ENCODE data around the gene SBF2. TPM values are rescaled to one million over a fixed set of nuclear protein-coding genes. Genes with fewer than 3 reads are reported as not detected.

SBF2 gene
- total RNA-seq, 1 donor from 2014 or later: 44.9 TPM

DNA sequence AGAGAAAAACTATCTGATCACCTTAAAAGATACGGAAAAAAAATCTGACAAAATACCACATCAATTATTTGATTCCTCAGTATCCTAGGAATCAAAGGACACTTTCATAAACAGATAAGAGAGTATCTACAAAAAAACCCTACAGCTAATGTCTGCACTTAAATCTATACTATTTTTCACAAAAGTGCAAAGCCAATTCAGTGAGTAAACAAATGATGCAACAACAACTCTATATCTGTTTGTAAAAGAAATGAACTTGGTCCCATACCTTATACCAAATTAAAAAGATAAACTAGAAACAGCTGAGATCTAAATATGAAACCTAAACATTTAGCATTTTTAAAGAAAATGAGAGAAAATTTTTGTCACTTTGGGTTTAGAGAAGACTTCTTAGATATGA is 366.3 kb downstream of the SBF2 start:
- Mint-ChIP-seq H3K27ac (no peak overlapping the region), H3K27me3 (no peaks in the 10 kb centered on the region), H3K4me3 (ENCODE audit: low read depth) (no peak overlapping the region), H3K9me3 (ENCODE audit: low read depth) (peaks cover 14% of the 10 kb centered on the region), H3K36me3 (ENCODE audit: insufficient read depth) (peaks cover 21% of the 10 kb centered on the region), H3K4me1 (ENCODE audit: low read depth) (peaks cover 3% of the 10 kb centered on the region)
- TF ChIP-seq, protein P1, sequence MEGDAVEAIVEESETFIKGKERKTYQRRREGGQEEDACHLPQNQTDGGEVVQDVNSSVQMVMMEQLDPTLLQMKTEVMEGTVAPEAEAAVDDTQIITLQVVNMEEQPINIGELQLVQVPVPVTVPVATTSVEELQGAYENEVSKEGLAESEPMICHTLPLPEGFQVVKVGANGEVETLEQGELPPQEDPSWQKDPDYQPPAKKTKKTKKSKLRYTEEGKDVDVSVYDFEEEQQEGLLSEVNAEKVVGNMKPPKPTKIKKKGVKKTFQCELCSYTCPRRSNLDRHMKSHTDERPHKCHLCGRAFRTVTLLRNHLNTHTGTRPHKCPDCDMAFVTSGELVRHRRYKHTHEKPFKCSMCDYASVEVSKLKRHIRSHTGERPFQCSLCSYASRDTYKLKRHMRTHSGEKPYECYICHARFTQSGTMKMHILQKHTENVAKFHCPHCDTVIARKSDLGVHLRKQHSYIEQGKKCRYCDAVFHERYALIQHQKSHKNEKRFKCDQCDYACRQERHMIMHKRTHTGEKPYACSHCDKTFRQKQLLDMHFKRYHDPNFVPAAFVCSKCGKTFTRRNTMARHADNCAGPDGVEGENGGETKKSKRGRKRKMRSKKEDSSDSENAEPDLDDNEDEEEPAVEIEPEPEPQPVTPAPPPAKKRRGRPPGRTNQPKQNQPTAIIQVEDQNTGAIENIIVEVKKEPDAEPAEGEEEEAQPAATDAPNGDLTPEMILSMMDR (IDR thresholded peaks at IDR 0.05; ENCODE audit: unreplicated experiment): no peak
- no peak for DNase-seq (ENCODE audit: low spot score, unreplicated experiment)

GRCh38 chr11:9923280-9923679 is 370.7 kb downstream of the SBF2 start:
- no peak for DNase-seq (ENCODE audit: low spot score, unreplicated experiment)
- Mint-ChIP-seq H3K4me3 (ENCODE audit: low read depth) (no peak overlapping the region), H3K9me3 (ENCODE audit: low read depth) (peaks cover 3% of the 10 kb centered on the region), H3K27ac (no peak overlapping the region), H3K36me3 (ENCODE audit: insufficient read depth) (no peaks in the 10 kb centered on the region), H3K4me1 (ENCODE audit: low read depth) (peaks cover 3% of the 10 kb centered on the region), H3K27me3 (no peaks in the 10 kb centered on the region)
- TF ChIP-seq, protein P1 (IDR thresholded peaks at IDR 0.05; ENCODE audit: unreplicated experiment): no peak

- Mint-ChIP-seq H3K4me1 (ENCODE audit: low read depth) (peaks cover 3% of the 10 kb centered on the region), H3K36me3 (ENCODE audit: insufficient read depth) (no peaks in the 10 kb centered on the region), H3K4me3 (ENCODE audit: low read depth) (no peak overlapping the region), H3K27me3 (no peaks in the 10 kb centered on the region), H3K9me3 (ENCODE audit: low read depth) (peaks cover 3% of the 10 kb centered on the region), H3K27ac (no peak overlapping the region)
- DNase-seq (ENCODE audit: low spot score, unreplicated experiment): no peak
- TF ChIP-seq, protein P1 (IDR thresholded peaks at IDR 0.05; ENCODE audit: unreplicated experiment): no peak
These were observed 371.2 kb downstream of the SBF2 start for GRCh38 chr11:9922806-9923205.

GRCh38 chr11:9916480-9916879 is 377.5 kb downstream of the SBF2 start:
- no peak overlapping the region for H3K4me3 Mint-ChIP-seq (ENCODE audit: low read depth)
- no peaks in the 10 kb centered on the region for H3K4me1 Mint-ChIP-seq (ENCODE audit: low read depth)
- H3K27me3 Mint-ChIP-seq: no peaks in the 10 kb centered on the region
- DNase-seq (ENCODE audit: low spot score, unreplicated experiment): no peak
- no peaks in the 10 kb centered on the region for H3K36me3 Mint-ChIP-seq (ENCODE audit: insufficient read depth)
- TF ChIP-seq, protein P1 (IDR thresholded peaks at IDR 0.05; ENCODE audit: unreplicated experiment): no peak
- peaks cover 3% of the 10 kb centered on the region for H3K9me3 Mint-ChIP-seq (ENCODE audit: low read depth)
- H3K27ac Mint-ChIP-seq: no peak overlapping the region

GRCh38 chr11:9914064-9914463 is 380.0 kb downstream of the SBF2 start:
- Mint-ChIP-seq H3K4me3 (ENCODE audit: low read depth) (no peak overlapping the region), H3K27ac (no peak overlapping the region), H3K9me3 (ENCODE audit: low read depth) (no peaks in the 10 kb centered on the region), H3K4me1 (ENCODE audit: low read depth) (no peaks in the 10 kb centered on the region), H3K36me3 (ENCODE audit: insufficient read depth) (no peaks in the 10 kb centered on the region), H3K27me3 (no peaks in the 10 kb centered on the region)
- TF ChIP-seq, protein P1 (IDR thresholded peaks at IDR 0.05; ENCODE audit: unreplicated experiment): no peak
- no peak for DNase-seq (ENCODE audit: low spot score, unreplicated experiment)
